Measurements from ENCODE around the gene AKNAD1.
"Not testable (repeated sequence)": the region's sequence is repeated elsewhere in the genome, so short reads cannot be mapped to it uniquely, and the experiment has no call there.

AKNAD1 gene

GRCh38 chr1:108808438-108808837 is 48.5 kb downstream of the AKNAD1 start:
- no peak for DNase-seq (ENCODE audit: extremely low spot score, insufficient read length, low read depth)
- no peak for FAIRE-seq

GRCh38 chr1:108803548-108803947 is 53.3 kb downstream of the AKNAD1 start:
- FAIRE-seq (no peak), DNase-seq (ENCODE audit: extremely low spot score, insufficient read length, low read depth) (no peak)

GRCh38 chr1:108801101-108801500 is 55.8 kb downstream of the AKNAD1 start:
- no peak for FAIRE-seq

GRCh38 chr1:108799001-108799400 is 57.9 kb downstream of the AKNAD1 start:
- no peak for FAIRE-seq

More at GRCh38 chr1:108801101-108801500, 55.8 kb downstream of the AKNAD1 start:
- DNase-seq (ENCODE audit: extremely low spot score, insufficient read length, low read depth), result no peak

GRCh38 chr1:108792420-108792819 is 64.5 kb downstream of the AKNAD1 start:
- FAIRE-seq, result no peak

More at GRCh38 chr1:108799001-108799400, 57.9 kb downstream of the AKNAD1 start:
- DNase-seq (ENCODE audit: extremely low spot score, insufficient read length, low read depth), result no peak

GRCh38 chr1:108791790-108792189 is 65.1 kb downstream of the AKNAD1 start:
- FAIRE-seq, result no peak
- no peak for DNase-seq (ENCODE audit: extremely low spot score, insufficient read length, low read depth)

More at GRCh38 chr1:108792420-108792819, 64.5 kb downstream of the AKNAD1 start:
- no peak for DNase-seq (ENCODE audit: extremely low spot score, insufficient read length, low read depth)

GRCh38 chr1:108785880-108786279 is 71.0 kb downstream of the AKNAD1 start:
- DNase-seq (ENCODE audit: extremely low spot score, insufficient read length, low read depth) (no peak), FAIRE-seq (no peak)

- FAIRE-seq, result no peak
Observed at GRCh38 chr1:108785264-108785663, 71.6 kb downstream of the AKNAD1 start.

GRCh38 chr1:108781575-108781944 is 75.3 kb downstream of the AKNAD1 start:
- FAIRE-seq; DNase-seq (ENCODE audit: extremely low spot score, insufficient read length, low read depth): not testable (repeated sequence)

More at GRCh38 chr1:108785264-108785663, 71.6 kb downstream of the AKNAD1 start:
- no peak for DNase-seq (ENCODE audit: extremely low spot score, insufficient read length, low read depth)

GRCh38 chr1:108780937-108781574 is 75.8 kb downstream of the AKNAD1 start:
- FAIRE-seq (no peak), DNase-seq (ENCODE audit: extremely low spot score, insufficient read length, low read depth) (no peak)

GRCh38 chr1:108779455-108779854 is 77.4 kb downstream of the AKNAD1 start:
- DNase-seq (ENCODE audit: extremely low spot score, insufficient read length, low read depth) (no peak), FAIRE-seq (no peak)

GRCh38 chr1:108777839-108778238 is 79.1 kb downstream of the AKNAD1 start:
- DNase-seq (ENCODE audit: extremely low spot score, insufficient read length, low read depth) (no peak), FAIRE-seq (no peak)

GRCh38 chr1:108767708-108768107 is 89.2 kb downstream of the AKNAD1 start:
- DNase-seq (ENCODE audit: extremely low spot score, insufficient read length, low read depth) (no peak), FAIRE-seq (no peak)

GRCh38 chr1:108767115-108767514 is 89.8 kb downstream of the AKNAD1 start:
- FAIRE-seq (no peak), DNase-seq (ENCODE audit: extremely low spot score, insufficient read length, low read depth) (no peak)

All from GM18507 (cell line).